DOHH2 (cell line): ENCODE results near the gene ATP10A.

Source experiments
- H3F3A ChIP-seq: fragments of 200-600 bp; sonication (generic), shearing (Covaris generic); 2 replicates; pipeline ENCODE4 v1.6.0; 2016; ENCODE audit warnings: antibody characterized with exemption, mild to moderate bottlenecking; ENCODE audit not compliant: control insufficient read depth, insufficient read depth
- H3K27ac ChIP-seq: fragments of 200-600 bp; sonication (generic); 2 replicates; pipeline ENCODE4 v1.5.1; 2014; ENCODE audit warnings: low read depth, mild to moderate bottlenecking, low read length, moderate library complexity
- H3K27me3 ChIP-seq: fragments of 200-600 bp; sonication (generic); 2 replicates; pipeline ENCODE4 v1.6.1; 2014; ENCODE audit warnings: mild to moderate bottlenecking, low read length, mixed read lengths; ENCODE audit not compliant: control insufficient read depth
- H3K36me3 ChIP-seq: fragments of 200-600 bp; sonication (generic); 2 replicates; pipeline ENCODE4 v1.6.1; 2014; ENCODE audit warnings: mild to moderate bottlenecking, low read length, moderate library complexity, mixed read lengths; ENCODE audit not compliant: control insufficient read depth
- H3K4me1 ChIP-seq: fragments of 200-600 bp; sonication (generic); 2 replicates; pipeline ENCODE4 v1.6.1; 2014; ENCODE audit warnings: mild to moderate bottlenecking, low read length, mixed read lengths; ENCODE audit not compliant: control insufficient read depth
- H3K4me2 ChIP-seq: fragments of 200-600 bp; sonication (generic); 2 replicates; pipeline ENCODE4 v1.6.0; 2014; ENCODE audit warnings: mild to moderate bottlenecking, low read length, moderate library complexity
- H3K4me3 ChIP-seq: fragments of 200-600 bp; sonication (generic); 2 replicates; pipeline ENCODE4 v1.5.1; 2014; ENCODE audit warnings: mild to moderate bottlenecking, low read length, mixed read lengths
- H3K79me2 ChIP-seq: fragments of 200-600 bp; sonication (generic); 2 replicates; pipeline ENCODE4 v1.6.1; 2014; ENCODE audit warnings: mild to moderate bottlenecking, low read length, mixed read lengths; ENCODE audit not compliant: control insufficient read depth
- H3K9me2 ChIP-seq: fragments of 200-600 bp; sonication (generic); replicated peaks from 2 replicates; pipeline ENCODE4 v1.6.1; 2014; ENCODE audit warnings: mild to moderate bottlenecking, low read length, mixed read lengths; ENCODE audit not compliant: control insufficient read depth
- H3K9me3 ChIP-seq: fragments of 200-600 bp; sonication (generic); 2 replicates; pipeline ENCODE4 v1.6.1; 2014; ENCODE audit warnings: antibody characterized with exemption, low read length, mixed read lengths; ENCODE audit not compliant: control insufficient read depth, insufficient read depth
- H4K20me1 ChIP-seq: fragments of 200-600 bp; sonication (generic); 2 replicates; pipeline ENCODE4 v1.6.0; 2014; ENCODE audit warnings: low read depth, mild to moderate bottlenecking, antibody characterized with exemption, low read length, moderate library complexity; ENCODE audit not compliant: control insufficient read depth, insufficient read depth
- EZH2phosphoT487 ChIP-seq: fragments of 200-600 bp; sonication (generic); IDR thresholded peaks from 2 replicates; pipeline ENCODE4 v1.6.1; 2017; ENCODE audit warnings: borderline replicate concordance, mild to moderate bottlenecking, antibody characterized with exemption, low read length, moderate library complexity, mixed read lengths
- TF ChIP-seq, protein P1 (sequence below): fragments of 200-600 bp; sonication (generic); IDR thresholded peaks from one replicate; pipeline ENCODE4 v1.5.1; 2014; ENCODE audit warnings: antibody characterized with exemption, mild to moderate bottlenecking, low read depth, low read length; ENCODE audit not compliant: poor library complexity, severe bottlenecking

The ATP10A gene

DNA sequence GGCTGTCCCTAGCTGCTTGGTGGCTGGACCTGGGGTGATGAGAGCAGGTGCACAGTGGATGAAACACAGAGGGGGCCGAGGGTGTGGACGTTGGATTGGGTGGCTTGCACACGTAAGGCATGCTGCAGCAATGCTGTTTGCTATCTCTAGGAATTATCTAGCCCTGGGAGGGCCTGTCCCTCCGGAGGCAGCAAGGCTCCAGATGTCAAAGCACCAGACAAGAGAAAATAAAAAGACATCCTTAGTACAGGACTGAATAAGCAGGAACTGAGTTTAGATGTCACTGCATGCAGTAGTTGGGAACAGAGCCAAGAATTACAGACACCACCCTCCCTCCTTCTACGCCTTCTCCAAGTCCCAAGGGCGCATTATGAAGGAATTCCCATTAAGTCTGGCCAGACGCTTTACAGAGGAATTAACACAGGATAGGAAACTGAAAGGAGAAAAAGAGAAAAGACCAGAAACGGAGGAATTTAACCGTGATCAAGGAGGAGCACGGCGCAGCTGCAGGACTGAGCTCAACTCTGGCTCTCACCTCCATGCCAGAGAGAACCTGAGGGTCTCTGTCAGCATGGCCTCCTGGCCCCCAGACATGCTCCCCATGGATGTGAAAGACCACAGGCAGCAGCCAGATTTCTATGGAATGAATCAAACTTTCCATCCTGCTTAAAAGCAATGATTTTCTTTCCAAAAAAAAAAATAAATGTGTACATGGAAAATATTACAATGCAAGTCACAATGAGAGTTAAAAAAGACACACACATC, 13.8 kb downstream of the ATP10A start:
- Histone ChIP-seq H3K4me2 (no peak overlapping the region), H3K9me3 (peaks cover 29% of the 10 kb centered on the region), H3K4me3 (no peak overlapping the region), H3K9me2 (no peaks in the 10 kb centered on the region), H3K27ac (no peak overlapping the region), H4K20me1 (no peaks in the 10 kb centered on the region), H3K27me3 (no peaks in the 10 kb centered on the region), H3K79me2 (no peaks in the 10 kb centered on the region), H3F3A (no peaks in the 10 kb centered on the region), H3K4me1 (no peaks in the 10 kb centered on the region), H3K36me3 (no peaks in the 10 kb centered on the region)
- no peak for TF ChIP-seq EZH2phosphoT487
- TF ChIP-seq, protein P1, sequence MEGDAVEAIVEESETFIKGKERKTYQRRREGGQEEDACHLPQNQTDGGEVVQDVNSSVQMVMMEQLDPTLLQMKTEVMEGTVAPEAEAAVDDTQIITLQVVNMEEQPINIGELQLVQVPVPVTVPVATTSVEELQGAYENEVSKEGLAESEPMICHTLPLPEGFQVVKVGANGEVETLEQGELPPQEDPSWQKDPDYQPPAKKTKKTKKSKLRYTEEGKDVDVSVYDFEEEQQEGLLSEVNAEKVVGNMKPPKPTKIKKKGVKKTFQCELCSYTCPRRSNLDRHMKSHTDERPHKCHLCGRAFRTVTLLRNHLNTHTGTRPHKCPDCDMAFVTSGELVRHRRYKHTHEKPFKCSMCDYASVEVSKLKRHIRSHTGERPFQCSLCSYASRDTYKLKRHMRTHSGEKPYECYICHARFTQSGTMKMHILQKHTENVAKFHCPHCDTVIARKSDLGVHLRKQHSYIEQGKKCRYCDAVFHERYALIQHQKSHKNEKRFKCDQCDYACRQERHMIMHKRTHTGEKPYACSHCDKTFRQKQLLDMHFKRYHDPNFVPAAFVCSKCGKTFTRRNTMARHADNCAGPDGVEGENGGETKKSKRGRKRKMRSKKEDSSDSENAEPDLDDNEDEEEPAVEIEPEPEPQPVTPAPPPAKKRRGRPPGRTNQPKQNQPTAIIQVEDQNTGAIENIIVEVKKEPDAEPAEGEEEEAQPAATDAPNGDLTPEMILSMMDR = no peak

DNA sequence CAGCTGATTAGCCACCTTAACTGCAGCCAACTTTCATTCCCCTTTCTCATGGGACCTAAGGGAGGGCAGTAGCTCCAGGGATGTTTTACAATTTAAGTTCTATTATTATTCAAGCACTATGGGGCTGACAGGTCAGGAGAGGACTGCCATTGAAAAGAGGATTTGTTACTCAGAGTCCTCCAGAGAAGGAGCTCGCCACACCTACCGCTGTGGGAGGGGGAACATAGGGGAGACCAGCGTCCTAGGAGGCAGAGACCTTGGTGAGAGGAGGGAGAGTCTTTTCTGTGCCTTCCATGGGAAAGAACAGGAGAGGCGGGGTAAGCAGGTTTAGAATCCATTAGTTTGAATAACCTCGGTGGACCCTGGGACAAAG, 14.4 kb downstream of the ATP10A start:
- H3K79me2 ChIP-seq = no peaks in the 10 kb centered on the region
- H3K36me3 ChIP-seq = no peaks in the 10 kb centered on the region
- no peaks in the 10 kb centered on the region for H3K9me2 ChIP-seq
- H3K27me3 ChIP-seq = no peaks in the 10 kb centered on the region
- H3K9me3 ChIP-seq = peaks cover 34% of the 10 kb centered on the region
- no peaks in the 10 kb centered on the region for H4K20me1 ChIP-seq
- H3F3A ChIP-seq = no peaks in the 10 kb centered on the region
- no peaks in the 10 kb centered on the region for H3K4me1 ChIP-seq
- H3K4me2 ChIP-seq = no peak overlapping the region
- TF ChIP-seq, protein P1 = no peak
- TF ChIP-seq EZH2phosphoT487 = no peak
- H3K4me3 ChIP-seq = no peak overlapping the region
- no peak overlapping the region for H3K27ac ChIP-seq

DNA sequence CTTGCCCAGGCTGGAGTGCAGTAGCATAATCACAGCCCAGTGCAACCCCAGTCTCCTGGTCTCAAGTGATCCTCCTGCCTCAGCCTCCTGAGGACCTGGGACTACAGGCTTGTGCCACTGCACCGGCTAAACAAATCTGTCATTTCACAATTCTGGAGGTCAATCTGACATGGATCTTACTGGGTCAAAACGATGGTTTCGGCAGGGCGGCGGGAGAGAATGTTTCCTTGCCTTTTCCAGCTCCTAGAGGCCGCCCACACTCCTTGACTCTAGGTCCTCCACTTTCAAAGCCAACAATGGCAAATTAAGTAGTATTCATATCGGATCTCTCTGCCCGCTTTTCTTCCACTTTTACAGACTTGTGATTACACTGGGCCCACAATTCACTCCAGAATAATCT, 14.8 kb downstream of the ATP10A start:
- Histone ChIP-seq H3K9me3 (peaks cover 39% of the 10 kb centered on the region), H3K27me3 (no peaks in the 10 kb centered on the region), H3K9me2 (no peaks in the 10 kb centered on the region), H3K27ac (no peak overlapping the region), H3K4me1 (no peaks in the 10 kb centered on the region), H3K4me2 (no peak overlapping the region), H3F3A (no peaks in the 10 kb centered on the region), H3K36me3 (no peaks in the 10 kb centered on the region), H3K4me3 (no peak overlapping the region), H3K79me2 (no peaks in the 10 kb centered on the region), H4K20me1 (no peaks in the 10 kb centered on the region)
- no peak for TF ChIP-seq EZH2phosphoT487
- TF ChIP-seq, protein P1 = no peak
